A549 (cell line): ENCODE results near the gene KRTAP12-4. TPM values are rescaled to one million over a fixed set of nuclear protein-coding genes. Genes with fewer than 3 reads are reported as not detected.
"Not testable (repeated sequence)": the region's sequence is repeated elsewhere in the genome, so short reads cannot be mapped to it uniquely, and the experiment has no call there.

Experiments
- ATAC-seq, 2 experiments: fragments of 200-7000 bp in 1 of 2; fragments of >200 bp in 1 of 2; cut with Nextera tagmentation in 1 of 2; cut with Tn5 transposase in 1 of 2; 3 replicates each; pipeline versions ENCODE4 v1.8.0 to v1.9.1; 2018 to 2020; ENCODE audit warnings: mild to moderate bottlenecking in 1 of 2, moderate library complexity in 1 of 2
- CTCF ChIA-PET: fragments of 300-600 bp; sonication (Branson Sonifier 250); formaldehyde crosslinking; extraction: SDS; loops from one replicate; lab custom pipeline; 2021; ENCODE audit warnings: antibody characterized with exemption, inconsistent platforms; lab: Yijun Ruan, JAX
- POLR2A ChIA-PET: fragments of 350-600 bp; formaldehyde crosslinking; extraction: SDS; loops from one replicate; lab custom pipeline; 2021; ENCODE audit warnings: antibody characterized with exemption, inconsistent platforms; lab: Yijun Ruan, JAX
- DNase-seq, 2 experiments: peaks; one replicate each; pipeline versions ENCODE4 v3.0.0 to v3.0.0-alpha.2; 2011 to 2016; ENCODE audit warnings: low read depth in 1 of 2, low spot score in 1 of 2
- FAIRE-seq: peaks from 2 replicates; lab custom pipeline; 2011; peaks lifted over from hg19 to GRCh38; lab: Jason Lieb, UNC
- H3K27ac ChIP-seq, 2 experiments: fragments of >200 bp; sonication (Bioruptor Twin); formaldehyde crosslinking; 3 replicates each; pipeline ENCODE4 v1.5.1; 2016 to 2017
- H3K4me1 ChIP-seq: fragments of >200 bp; sonication (Bioruptor Twin); formaldehyde crosslinking; 3 replicates; pipeline ENCODE4 v1.6.1; 2016
- H3K4me2 ChIP-seq: fragments of >200 bp; sonication (Bioruptor Twin); formaldehyde crosslinking; 3 replicates; pipeline ENCODE4 v1.6.1; 2016
- H3K4me3 ChIP-seq: fragments of >200 bp; sonication (Bioruptor Twin); formaldehyde crosslinking; 3 replicates; pipeline ENCODE4 v1.5.1; 2016
- H3K9me3 ChIP-seq: fragments of >200 bp; sonication (Bioruptor Twin); formaldehyde crosslinking; 3 replicates; pipeline ENCODE4 v1.6.1; 2016
- BHLHE40 ChIP-seq: IDR thresholded peaks from 2 replicates; pipeline ENCODE4 v1.6.1; 2012; ENCODE audit warnings: low read depth, low read length, inconsistent platforms
- CBX8 ChIP-seq: fragments of 200-600 bp; sonication (generic); IDR thresholded peaks from 2 replicates; pipeline ENCODE4 v1.6.1; 2016
- CHD2 ChIP-seq: fragments of 150-350 bp; IDR thresholded peaks from 2 replicates; pipeline ENCODE4 v1.6.1; 2014; ENCODE audit warnings: low read length; ENCODE audit not compliant: partially characterized antibody
- CHD4 ChIP-seq: fragments of 200-600 bp; sonication (generic); IDR thresholded peaks from 2 replicates; pipeline ENCODE4 v1.6.1; 2016; ENCODE audit warnings: antibody characterized with exemption, mild to moderate bottlenecking, borderline replicate concordance
- FOSL2 ChIP-seq, 2 experiments: fragments of 450-650 bp in 1 of 2; fragments of >200 bp in 1 of 2; sonication (Bioruptor Twin) in 1 of 2; formaldehyde crosslinking; IDR thresholded peaks; 2 replicates each; pipeline versions ENCODE4 v1.5.0 to v1.6.1; 2016 to 2020; ENCODE audit warnings: mild to moderate bottlenecking in 1 of 2, moderate library complexity in 1 of 2
- JUNB ChIP-seq: fragments of >200 bp; sonication (Bioruptor Twin); formaldehyde crosslinking; IDR thresholded peaks from 2 replicates; pipeline ENCODE4 v1.6.1; 2016
- KDM1A ChIP-seq: fragments of 200-600 bp; sonication (generic); IDR thresholded peaks from 2 replicates; pipeline ENCODE4 v1.6.1; 2016; ENCODE audit warnings: low read depth, mild to moderate bottlenecking
- KDM5A ChIP-seq: fragments of 200-600 bp; sonication (generic); IDR thresholded peaks from 2 replicates; pipeline ENCODE4 v1.6.1; 2016; ENCODE audit warnings: antibody characterized with exemption, mild to moderate bottlenecking
- MYC ChIP-seq: IDR thresholded peaks from 2 replicates; pipeline ENCODE4 v1.6.1; 2012; ENCODE audit warnings: mild to moderate bottlenecking, inconsistent platforms, low read length, improper control_type of control experiment, borderline replicate concordance
- NR3C1 ChIP-seq: fragments of >200 bp; sonication (Bioruptor Twin); formaldehyde crosslinking; IDR thresholded peaks from 3 replicates; pipeline ENCODE4 v1.6.1; 2017
- PHF8 ChIP-seq: fragments of 200-600 bp; sonication (generic); IDR thresholded peaks from 2 replicates; pipeline ENCODE4 v1.6.1; 2016; ENCODE audit warnings: low read depth, mild to moderate bottlenecking, antibody characterized with exemption, moderate library complexity, borderline replicate concordance
- POLR2A ChIP-seq: IDR thresholded peaks from 2 replicates; pipeline ENCODE4 v1.6.1; 2012; ENCODE audit warnings: mild to moderate bottlenecking, low read length
- RARB ChIP-seq: fragments of 250-450 bp; sonication (Bioruptor Pico); IDR thresholded peaks from 2 replicates; pipeline ENCODE4 v1.8.0; 2021; ENCODE audit warnings: mild to moderate bottlenecking, moderate library complexity
- RCOR1 ChIP-seq: fragments of 150-350 bp; IDR thresholded peaks from 2 replicates; pipeline ENCODE4 v1.6.1; 2014; ENCODE audit warnings: antibody characterized with exemption, low read length, low read depth
- RFX5 ChIP-seq: fragments of 450-650 bp; IDR thresholded peaks from 2 replicates; pipeline ENCODE4 v1.7.1; 2014; ENCODE audit warnings: antibody characterized with exemption, mild to moderate bottlenecking, moderate library complexity
- SMC3 ChIP-seq: fragments of >200 bp; sonication (Bioruptor Twin); formaldehyde crosslinking; IDR thresholded peaks from 3 replicates; pipeline ENCODE4 v1.6.1; 2018; ENCODE audit warnings: inconsistent platforms
- TFCP2L1 ChIP-seq: fragments of 250-450 bp; sonication (Bioruptor Pico); IDR thresholded peaks from 2 replicates; pipeline ENCODE4 v1.5.0; 2021; ENCODE audit warnings: mild to moderate bottlenecking
- ZC3H11A ChIP-seq: fragments of 450-650 bp; IDR thresholded peaks from 2 replicates; pipeline ENCODE4 v1.6.1; 2014; ENCODE audit warnings: antibody characterized with exemption, mild to moderate bottlenecking
- WGBS: methylation state at CpG from one replicate; pipeline ENCODE4 v1.1.6; 2017; ENCODE audit errors: missing lambda C conversion rate; 5-methylcytosine and 5-hydroxymethylcytosine counted together
- polyA plus RNA-seq, 4 experiments: library from polyadenylated mRNA; depleted of rRNA in 3 of 4; stranded (reverse); fragments of >200 nt; fragmentation: RNase III in 1 of 4; extraction: RNeasy Plus Mini Kit Qiagen cat#74134 plus additional on column Dnase treatment in 1 of 4; gene quantifications; 2 replicates in 3 of 4; 3 replicates in 1 of 4; pipeline ENCODE4 v1.2.3, GENCODE V29; 2011 to 2017
- TF ChIP-seq, protein P1 (sequence below): fragments of 150-350 bp; IDR thresholded peaks from 2 replicates; pipeline ENCODE4 v1.6.1; 2014; ENCODE audit warnings: low read depth, mild to moderate bottlenecking, low read length
- TF ChIP-seq, protein P2 (sequence below): IDR thresholded peaks from 2 replicates; pipeline ENCODE4 v1.6.1; 2012; ENCODE audit warnings: low read depth, borderline replicate concordance
- TF ChIP-seq, protein P3 (sequence below): IDR thresholded peaks from 2 replicates; pipeline ENCODE4 v1.6.1; 2012

Gene KRTAP12-4
- polyA plus RNA-seq, 2 of the 4 experiments (the other 2 are of a cell fraction) = not detected

DNA sequence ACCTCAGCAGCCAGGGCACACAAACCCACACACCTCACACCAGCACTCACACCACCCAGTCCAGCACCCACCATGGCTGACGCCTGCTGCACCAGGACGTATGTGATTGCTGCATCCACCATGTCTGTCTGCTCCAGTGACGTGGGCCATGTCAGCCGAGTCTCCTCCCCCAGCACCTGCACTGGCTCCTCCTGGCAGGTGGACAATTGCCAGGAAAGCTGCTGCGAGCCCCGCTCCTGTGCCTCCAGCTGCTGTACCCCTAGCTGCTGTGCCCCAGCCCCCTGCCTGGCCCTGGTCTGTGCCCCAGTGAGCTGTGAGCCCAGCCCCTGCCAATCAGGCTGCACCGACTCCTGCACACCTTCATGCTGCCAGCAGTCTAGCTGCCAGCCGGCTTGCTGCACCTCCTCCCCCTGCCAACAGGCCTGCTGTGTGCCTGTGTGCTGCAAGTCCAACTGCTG, 42.4 kb downstream of the KRTAP12-4 start, which contains the start of gene KRTAP10-8:
KRTAP10-8 (plus strand) TSS at position 51 of the 458 bp plus-strand sequence; CDS start at position 73, 22 bp downstream.
- no peak within 1 kb of the TSS for H3K4me2 ChIP-seq
- FAIRE-seq = no peak
- TF ChIP-seq BHLHE40 (no peak), CHD4 (no peak), ZC3H11A (no peak), NR3C1 (no peak), TFCP2L1 (CRISPR knock-in tag) (no peak), RFX5 (no peak), CBX8 (no peak), JUNB (no peak), FOSL2 (IDR thresholded peaks at IDR 0.05) (no peak), FOSL2 (CRISPR knock-in tag; IDR thresholded peaks at IDR 0.05) (no peak), RCOR1 (no peak), KDM1A (no peak), SMC3 (no peak), PHF8 (no peak), KDM5A (no peak), MYC (no peak)
- TF ChIP-seq, protein P1, sequence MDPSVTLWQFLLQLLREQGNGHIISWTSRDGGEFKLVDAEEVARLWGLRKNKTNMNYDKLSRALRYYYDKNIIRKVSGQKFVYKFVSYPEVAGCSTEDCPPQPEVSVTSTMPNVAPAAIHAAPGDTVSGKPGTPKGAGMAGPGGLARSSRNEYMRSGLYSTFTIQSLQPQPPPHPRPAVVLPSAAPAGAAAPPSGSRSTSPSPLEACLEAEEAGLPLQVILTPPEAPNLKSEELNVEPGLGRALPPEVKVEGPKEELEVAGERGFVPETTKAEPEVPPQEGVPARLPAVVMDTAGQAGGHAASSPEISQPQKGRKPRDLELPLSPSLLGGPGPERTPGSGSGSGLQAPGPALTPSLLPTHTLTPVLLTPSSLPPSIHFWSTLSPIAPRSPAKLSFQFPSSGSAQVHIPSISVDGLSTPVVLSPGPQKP = no peak
- TF ChIP-seq, protein P2, sequence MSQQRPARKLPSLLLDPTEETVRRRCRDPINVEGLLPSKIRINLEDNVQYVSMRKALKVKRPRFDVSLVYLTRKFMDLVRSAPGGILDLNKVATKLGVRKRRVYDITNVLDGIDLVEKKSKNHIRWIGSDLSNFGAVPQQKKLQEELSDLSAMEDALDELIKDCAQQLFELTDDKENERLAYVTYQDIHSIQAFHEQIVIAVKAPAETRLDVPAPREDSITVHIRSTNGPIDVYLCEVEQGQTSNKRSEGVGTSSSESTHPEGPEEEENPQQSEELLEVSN = no peak
- ChIA-PET POLR2A (no interaction called here), CTCF (no interaction called here)
- H3K4me3 ChIP-seq = no peak within 1 kb of the TSS
- no peak for ATAC-seq
- no peaks in the 10 kb centered on the region for H3K4me1 ChIP-seq
- peaks cover 5% of the 10 kb centered on the region; the same call in 1 of the 3 replicates for H3K9me3 ChIP-seq
- H3K27ac ChIP-seq = no peak within 1 kb of the TSS
- no peak for DNase-seq
- 50% methylated on average over 2 of the region's 8 CpGs for WGBS

DNA sequence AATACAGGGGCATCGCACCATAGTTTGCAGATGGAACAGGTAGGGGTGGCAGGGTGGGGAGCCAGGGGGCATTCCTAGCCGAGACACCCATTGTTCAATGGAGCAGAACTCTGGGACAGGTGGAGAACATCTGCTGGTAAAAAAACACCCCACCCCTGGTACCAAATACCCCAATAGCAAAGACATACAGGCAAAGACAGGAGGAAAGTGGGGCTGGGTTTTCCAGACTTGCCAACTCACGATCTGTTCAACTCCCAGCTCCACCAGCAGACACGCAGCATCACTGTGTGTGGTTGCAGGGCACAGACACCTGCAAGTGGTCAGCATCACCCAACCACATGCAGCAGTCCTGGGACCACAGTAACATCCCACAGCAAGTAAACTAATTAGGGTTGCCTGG, 42.9 kb downstream of the KRTAP12-4 start:
- H3K4me3 ChIP-seq = no peak overlapping the region

DNA sequence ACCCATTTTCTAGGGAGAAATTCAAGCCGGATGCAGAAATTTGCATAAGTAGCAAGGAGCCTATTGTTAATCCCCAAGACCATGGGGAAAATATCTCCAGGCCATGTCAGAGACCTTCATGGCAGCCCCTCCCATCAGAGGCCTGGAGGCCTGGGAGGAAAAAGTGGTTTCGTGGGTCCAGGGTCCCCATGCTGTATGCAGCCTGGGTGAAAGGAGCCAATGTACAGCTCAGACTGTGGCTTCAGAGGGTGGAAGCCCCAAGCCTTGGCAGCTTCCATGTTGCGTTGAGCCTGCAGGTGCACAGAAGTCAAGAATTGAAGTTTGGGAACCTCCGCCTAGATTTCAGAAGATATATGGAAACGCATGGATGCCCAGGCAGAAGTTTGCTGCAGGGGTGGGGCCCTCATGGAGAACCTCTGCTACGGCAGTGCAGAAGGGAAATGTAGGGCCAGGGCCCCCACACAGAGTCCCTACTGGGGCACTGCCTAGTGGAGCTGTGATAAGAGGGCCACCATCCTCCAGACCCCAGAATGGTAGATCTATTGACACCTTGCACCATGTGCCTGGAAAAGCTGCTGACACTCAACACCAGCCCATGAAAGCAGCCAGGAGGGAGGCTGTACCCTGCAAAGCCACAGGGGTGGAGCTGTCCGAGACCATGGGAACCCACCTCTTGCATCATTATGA, 44.2 kb downstream of the KRTAP12-4 start:
- H3K4me3 ChIP-seq, DNase-seq, FAIRE-seq, H3K27ac ChIP-seq, H3K4me2 ChIP-seq, H3K4me1 ChIP-seq, POLR2A ChIA-PET, CTCF ChIA-PET, H3K9me3 ChIP-seq, ATAC-seq: not testable (repeated sequence)
- 29% methylated on average over 7 of the region's 7 CpGs for WGBS

More for the DNA sequence above, 42.9 kb downstream of the KRTAP12-4 start:
- H3K27ac ChIP-seq = no peak overlapping the region
- DNase-seq (no peak), FAIRE-seq (no peak), ATAC-seq (no peak)
- WGBS = 21% methylated on average over 4 of the region's 4 CpGs
- no peak overlapping the region for H3K4me2 ChIP-seq
- no peaks in the 10 kb centered on the region for H3K4me1 ChIP-seq
- peaks cover 5% of the 10 kb centered on the region; the same call in 1 of the 3 replicates for H3K9me3 ChIP-seq
- CTCF ChIA-PET = no interaction called here
- POLR2A ChIA-PET = no interaction called here
- TF ChIP-seq RARB (no peak), FOSL2 (IDR thresholded peaks at IDR 0.05) (no peak), FOSL2 (CRISPR knock-in tag; IDR thresholded peaks at IDR 0.05) (no peak), CHD2 (no peak), POLR2A (no peak)

DNA sequence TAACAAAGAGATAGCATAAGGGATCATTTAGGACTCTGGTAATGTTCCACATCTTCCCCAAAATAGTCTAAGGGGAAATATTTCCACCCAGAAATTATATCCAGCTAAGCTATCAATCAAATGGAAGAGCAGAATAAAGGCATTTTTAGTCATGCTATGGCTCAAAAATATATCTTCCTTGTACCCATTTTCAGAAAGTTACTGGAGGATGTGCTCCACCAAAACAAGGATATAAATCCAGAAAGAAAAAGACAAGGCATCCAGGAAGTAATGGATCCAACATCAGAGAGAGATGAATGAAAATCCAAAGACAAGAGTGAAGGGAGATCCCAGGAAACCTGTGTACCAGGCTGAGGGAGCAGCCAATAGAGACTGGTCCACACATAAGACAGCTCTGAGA, 45.3 kb downstream of the KRTAP12-4 start:
- H3K4me2 ChIP-seq = no peak overlapping the region
- ATAC-seq (no peak), DNase-seq (no peak), FAIRE-seq (no peak)
- H3K4me3 ChIP-seq = no peak overlapping the region
- ChIA-PET CTCF (no interaction called here), POLR2A (no interaction called here)
- no peaks in the 10 kb centered on the region for H3K4me1 ChIP-seq
- TF ChIP-seq RARB (no peak), POLR2A (no peak), RFX5 (no peak), RCOR1 (no peak)
- TF ChIP-seq, protein P3, sequence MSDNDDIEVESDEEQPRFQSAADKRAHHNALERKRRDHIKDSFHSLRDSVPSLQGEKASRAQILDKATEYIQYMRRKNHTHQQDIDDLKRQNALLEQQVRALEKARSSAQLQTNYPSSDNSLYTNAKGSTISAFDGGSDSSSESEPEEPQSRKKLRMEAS = no peak
- peaks cover 5% of the 10 kb centered on the region; the same call in 1 of the 3 replicates for H3K9me3 ChIP-seq
- H3K27ac ChIP-seq = no peak overlapping the region
